Measurements from ENCODE around the gene CEP152. TPM values are rescaled to one million over a fixed set of nuclear protein-coding genes. Genes with fewer than 3 reads are reported as not detected.

Gene CEP152
- total and polyA plus RNA-seq, 10 of the 15 experiments (the other 5 are each of a cell fraction or from before 2014, with no cell fraction given) = 5.3 to 22.6 (median 14.2) TPM

- DNase-seq (ENCODE audit: low read depth, low spot score) (no peak), ATAC-seq (no peak), FAIRE-seq (no peak)
- Histone ChIP-seq H3K9ac (ENCODE audit: control insufficient read depth, insufficient read depth, low read length) (no peak overlapping the region), H3K27ac (ENCODE audit: control insufficient read depth, insufficient read depth) (no peak overlapping the region), H3K4me2 (ENCODE audit: control insufficient read depth, insufficient read depth) (no peak overlapping the region), H4K20me1 (ENCODE audit: control insufficient read depth, insufficient read depth) (no peaks in the 10 kb centered on the region), H2AFZ (ENCODE audit: control insufficient read depth, low read depth, low read length) (no peak overlapping the region), H3K79me2 (ENCODE audit: control insufficient read depth, insufficient read depth, low read length) (no peaks in the 10 kb centered on the region), H3K9me3 (replicated peaks; ENCODE audit: control insufficient read depth, insufficient read depth, low read length) (no peaks in the 10 kb centered on the region), H3K36me3 (ENCODE audit: control insufficient read depth in 2 of 2, insufficient read depth in 2 of 2, low read length in 1 of 2) (no peaks in the 10 kb centered on the region), H3K27me3 (replicated peaks in 1 of 2; ENCODE audit: control insufficient read depth in 2 of 2, insufficient read depth in 2 of 2, low read length in 1 of 2) (no peaks in the 10 kb centered on the region), H3K4me1 (ENCODE audit: control insufficient read depth, insufficient read depth, low read length) (no peaks in the 10 kb centered on the region), H3K4me3 (no peak overlapping the region)
- BruUV-seq (replicated peaks) = no TSS peak
- RAD21 ChIA-PET (ENCODE audit: unreplicated experiment) = interaction anchor here (1.1 kb wide), 2 partner anchors 109 to 498 kb away, joined by 3 to 4 read pairs; no protein-coding TSS in a partner anchor
- SMC1A ChIA-PET (ENCODE audit: uncharacterized antibody, unreplicated experiment) = interaction anchor here (0.9 to 7.3 kb wide), 5 partner anchors 109 to 501 kb away, joined by 3 to 112 read pairs (median 5); partner anchors contain the start of gene SHC4
- POLR2A ChIA-PET = interaction anchor here (1.0 kb wide), 1 partner anchor 46 kb away, joined by 5 read pairs; the partner anchor contains the start of gene CEP152
- 48% methylated on average over 2 of the region's 2 CpGs for WGBS (ENCODE audit: insufficient coverage, insufficient replicate concordance, low lambda C conversion rate, missing lambda C conversion rate)
- intact Hi-C loops (cut with micrococcal nuclease; ENCODE audit: unreplicated experiment) = loop anchor here (10.0 kb wide), 1 partner anchor 1148 kb away; no protein-coding TSS in a partner anchor
- no peak for TF ChIP-seq SIN3A (IDR thresholded peaks at IDR 0.05; ENCODE audit: low read depth, low read length)
- TF ChIP-seq EGR1 (IDR thresholded peaks at IDR 0.05; ENCODE audit: borderline replicate concordance in 1 of 2, low read depth in 2 of 2, low read length in 2 of 2) = no peak
- no peak for TF ChIP-seq RBBP5 (conservative IDR thresholded peaks at IDR 0.05)
- TF ChIP-seq SRF (IDR thresholded peaks at IDR 0.05; ENCODE audit: low read depth in 2 of 2, low read length in 2 of 2) = no peak
- no peak for TF ChIP-seq KDM1A (IDR thresholded peaks at IDR 0.05; ENCODE audit: borderline replicate concordance)
- no peak for TF ChIP-seq ZBTB4 (CRISPR knock-in tag; IDR thresholded peaks at IDR 0.05)
- no peak for TF ChIP-seq CHD4 (IDR thresholded peaks at IDR 0.05)
- no peak for TF ChIP-seq ZNF622 (IDR thresholded peaks at IDR 0.05)
- no peak for TF ChIP-seq PKNOX1 (IDR thresholded peaks at IDR 0.05)
- TF ChIP-seq EP300 (IDR thresholded peaks at IDR 0.05; ENCODE audit: borderline replicate concordance in 1 of 2, control insufficient read depth in 1 of 2, low read depth in 2 of 2, low read length in 2 of 2) = no peak
- TF ChIP-seq ZZZ3 (IDR thresholded peaks at IDR 0.05; ENCODE audit: control insufficient read depth, insufficient read length, low read depth) = no peak
- no peak for TF ChIP-seq FOS (IDR thresholded peaks at IDR 0.05; ENCODE audit: borderline replicate concordance, extremely low read depth, insufficient read length)
- no peak for TF ChIP-seq YY1 (IDR thresholded peaks at IDR 0.05; ENCODE audit: low read depth, low read length)
- TF ChIP-seq ZNF217 (IDR thresholded peaks at IDR 0.05) = no peak
- TF ChIP-seq ZBED1 (IDR thresholded peaks at IDR 0.05; ENCODE audit: borderline replicate concordance) = no peak
- no peak for TF ChIP-seq POLR2A (IDR thresholded peaks at IDR 0.05; ENCODE audit: low read depth, low read length)
- no peak for TF ChIP-seq NR2C2 (IDR thresholded peaks at IDR 0.05; ENCODE audit: borderline replicate concordance, control insufficient read depth, insufficient read length, low read depth)
- CTCF ChIA-PET = interaction anchor here (0.6 to 0.9 kb wide), 2 partner anchors 104 to 109 kb away, joined by 3 read pairs; no protein-coding TSS in a partner anchor
- in situ Hi-C loops (cut with MboI) = no loop called here
These were observed 46.1 kb upstream of the CEP152 start for GRCh38 chr15:48856942-48857341.
